Stimulated activated CD4-positive, alpha-beta T cell treated with anti-CD3 and anti-CD28 coated beads, Interleukin-15, amount 100 ng/mL, for 1 hour (primary cell): Measurements from ENCODE around the gene DPP6.

Source experiments
- DNase-seq, 2 donors: peaks; one replicate each; pipeline ENCODE4 v3.0.0-alpha.2; 2020; ENCODE audit warnings: low read depth in 1 of 2, low spot score in 1 of 2

DPP6 gene

GRCh38 chr7:154898973-154899855 is 847.0 kb downstream of the DPP6 start:
- DNase-seq: no peak

DNA sequence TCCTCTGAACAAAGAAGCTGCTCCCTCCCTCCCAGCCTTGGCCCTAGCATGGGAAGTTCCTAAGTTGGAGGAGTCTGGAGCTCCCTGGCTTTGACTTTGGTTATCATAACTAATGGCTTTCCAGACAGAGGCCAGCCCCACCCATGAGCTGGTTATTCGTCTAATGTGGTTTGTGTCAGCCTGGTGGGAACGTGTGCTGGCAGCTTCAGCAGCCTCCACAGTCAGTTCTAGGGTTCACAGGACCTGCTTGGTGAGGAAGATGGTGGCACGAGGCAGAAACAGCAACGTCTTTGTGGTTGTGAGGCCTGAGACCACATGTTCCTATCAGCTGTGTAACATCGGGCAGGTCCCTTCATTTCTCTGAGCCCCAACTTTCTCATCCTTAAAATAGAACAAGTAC is 847.7 kb downstream of the DPP6 start:
- no peak for DNase-seq

DNA sequence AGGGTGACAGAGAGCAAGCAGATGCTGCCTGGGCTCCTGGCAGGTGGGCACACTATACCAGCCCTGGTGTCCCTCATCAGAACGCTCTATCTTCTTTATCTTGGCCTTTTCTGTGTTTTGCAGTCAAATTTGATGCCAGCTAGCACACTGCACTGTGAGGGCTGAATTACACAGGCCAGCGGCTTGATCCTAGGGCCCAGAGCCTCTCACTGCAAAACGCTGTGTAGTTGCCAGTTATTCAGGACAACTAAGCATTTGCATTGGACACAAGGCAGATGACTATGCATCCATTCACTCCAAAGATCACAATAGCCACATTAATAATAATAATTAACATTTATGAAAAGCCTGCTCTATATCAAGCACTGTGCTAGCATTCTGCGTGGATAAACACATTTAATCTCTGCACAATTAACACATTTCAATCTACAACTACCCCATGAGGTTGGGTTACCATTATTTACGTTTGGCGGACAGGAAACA is 850.4 kb downstream of the DPP6 start:
- DNase-seq: no peak

DNA sequence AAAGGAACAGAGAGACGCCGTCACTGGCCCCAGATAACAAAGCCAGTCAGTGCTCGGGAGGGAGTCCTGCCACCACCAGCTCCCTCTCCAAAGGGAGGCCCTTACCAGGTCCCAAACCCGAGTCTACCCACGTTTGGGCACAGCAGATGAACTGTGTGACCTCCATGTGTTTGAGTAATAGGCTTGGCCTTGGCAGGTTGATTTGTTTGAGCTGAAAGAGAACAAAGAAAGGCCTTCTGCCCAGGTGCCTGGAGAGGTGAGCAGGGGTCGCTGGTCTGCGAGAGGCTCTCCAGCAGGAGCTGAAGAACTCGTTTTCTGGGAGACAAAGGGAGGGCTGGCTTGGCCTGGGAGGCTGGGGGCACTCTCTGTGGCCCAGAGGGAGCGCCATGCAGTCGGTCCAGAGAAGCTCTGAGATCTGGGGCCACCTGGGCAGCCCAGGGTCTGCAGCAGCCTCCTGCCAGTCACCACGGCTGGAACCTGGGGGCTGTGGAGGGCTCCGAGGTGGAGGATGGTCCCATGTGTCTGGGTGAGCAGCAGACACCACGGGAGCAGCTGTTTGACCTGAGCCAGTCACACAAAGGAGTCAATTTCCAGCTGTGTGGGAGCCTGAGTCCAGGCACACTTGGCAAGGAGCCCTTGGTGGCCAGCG is 851.0 kb downstream of the DPP6 start:
- no peak for DNase-seq

- DNase-seq: no peak
Measured at GRCh38 chr7:154905146-154905545, 852.9 kb downstream of the DPP6 start.

DNA sequence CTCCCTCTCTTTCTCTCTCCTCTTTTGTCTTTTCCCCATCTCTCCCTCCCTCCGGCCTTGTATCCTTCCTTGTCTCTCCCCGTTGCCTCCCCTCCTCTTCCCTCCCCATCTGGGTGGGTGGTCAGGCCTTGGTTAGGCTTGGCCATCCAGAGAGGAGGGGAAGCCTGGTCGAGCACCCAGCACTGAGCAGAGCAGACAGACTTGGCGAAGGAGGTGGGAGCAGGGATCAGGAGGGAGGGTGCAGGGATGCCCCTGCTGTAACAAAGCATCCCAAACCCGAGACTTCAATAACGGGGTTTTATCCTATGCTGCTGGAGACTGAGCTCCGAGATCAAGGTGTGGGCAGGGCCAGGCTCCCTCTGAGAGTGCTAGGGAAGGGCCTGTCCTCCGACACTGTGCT is 853.4 kb downstream of the DPP6 start:
- no peak for DNase-seq

- DNase-seq: no peak
Measured at GRCh38 chr7:154906201-154906600, 854.0 kb downstream of the DPP6 start.

DNA sequence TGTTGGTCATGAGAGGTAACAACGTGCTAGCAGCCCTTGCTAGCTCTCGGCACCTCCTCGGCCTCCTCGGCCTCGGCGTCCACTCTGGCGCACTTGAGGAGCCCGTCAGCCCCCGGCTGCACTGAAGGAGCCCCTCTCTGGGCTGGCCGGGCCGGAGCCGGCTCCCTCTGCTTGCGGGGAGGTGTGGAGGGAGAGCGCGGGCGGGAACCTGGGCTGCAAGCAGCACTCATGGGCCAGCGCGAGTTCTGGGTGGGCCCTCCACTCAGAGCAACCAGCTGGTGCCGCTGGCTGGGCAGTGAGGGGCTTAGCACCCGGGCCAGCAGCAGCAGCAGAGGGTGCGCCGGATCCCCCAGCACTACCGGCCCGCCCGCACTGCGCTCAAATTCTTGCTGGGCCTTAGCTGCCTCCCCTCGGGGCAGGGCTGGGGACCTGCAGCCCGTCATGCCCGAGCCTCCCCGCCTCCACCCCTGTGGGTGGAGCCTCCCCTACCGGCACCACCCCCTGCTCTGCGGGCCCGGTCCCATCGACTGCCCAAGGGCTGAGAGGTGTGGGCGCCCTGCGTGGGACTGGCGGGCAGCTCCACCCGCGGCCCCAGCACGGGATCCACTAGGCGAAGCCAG is 854.6 kb downstream of the DPP6 start:
- no peak for DNase-seq

- no peak for DNase-seq
Measured at GRCh38 chr7:154907651-154908620, 855.7 kb downstream of the DPP6 start.

GRCh38 chr7:154909241-154910105 is 857.3 kb downstream of the DPP6 start:
- no peak for DNase-seq

DNA sequence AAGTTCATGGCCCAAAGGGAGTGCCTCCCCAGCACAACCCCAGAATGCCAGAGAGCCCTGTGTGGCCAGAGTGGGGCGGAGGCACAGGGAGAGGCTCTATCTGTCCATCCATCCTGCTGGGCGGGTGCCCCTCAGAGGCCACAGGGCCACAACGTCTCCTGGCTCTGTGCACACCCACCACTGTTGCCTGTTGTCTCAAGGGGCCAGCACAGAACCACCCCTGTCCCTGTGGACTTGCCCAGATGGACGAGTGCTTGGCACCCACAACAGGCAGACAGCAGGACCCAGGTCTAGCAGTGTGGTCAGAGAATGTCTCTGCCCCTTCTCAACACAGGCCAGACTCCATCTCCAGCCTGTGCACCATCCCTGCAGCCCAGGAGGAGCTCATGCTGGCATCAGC is 857.9 kb downstream of the DPP6 start:
- DNase-seq: no peak

DNA sequence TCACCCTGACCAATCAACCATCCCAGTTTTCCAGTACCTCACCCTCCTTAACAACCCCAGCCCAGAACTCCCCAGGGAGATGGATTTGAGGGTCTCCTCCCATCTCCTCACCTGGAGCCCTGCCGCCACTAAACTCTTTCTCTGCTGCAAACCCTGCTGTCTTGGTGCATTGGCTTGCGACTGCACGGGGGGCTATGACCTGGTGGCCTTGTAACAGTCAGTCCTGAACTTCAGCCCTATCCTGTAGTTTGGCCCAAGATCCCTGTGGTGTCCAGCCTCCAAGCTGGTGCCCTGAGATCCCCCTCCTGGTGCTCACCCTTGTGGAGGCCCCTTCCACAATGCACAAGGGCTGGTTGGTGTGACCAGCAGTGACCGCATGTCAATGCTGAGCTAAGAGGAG is 858.8 kb downstream of the DPP6 start:
- DNase-seq: no peak

DNA sequence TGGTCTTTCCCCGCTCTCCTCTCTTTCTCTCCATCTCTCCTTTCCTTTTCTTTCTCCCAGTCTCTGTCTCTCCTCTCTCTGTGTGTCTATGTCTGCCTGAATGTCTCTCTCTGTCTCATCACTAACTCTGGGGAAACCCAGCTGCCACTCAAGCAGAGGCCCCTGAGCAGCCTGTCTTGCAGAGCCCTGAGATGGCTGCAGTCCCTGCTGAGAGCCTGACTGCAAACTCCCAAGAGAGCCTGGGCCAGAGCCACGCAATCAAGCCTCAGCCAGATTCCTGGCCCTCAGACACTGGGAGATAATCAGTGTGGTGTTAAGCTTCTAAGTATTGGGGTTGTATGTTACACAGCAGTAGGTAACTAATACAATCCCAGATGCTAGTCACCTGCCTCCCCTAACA is 859.2 kb downstream of the DPP6 start:
- DNase-seq: no peak

DNA sequence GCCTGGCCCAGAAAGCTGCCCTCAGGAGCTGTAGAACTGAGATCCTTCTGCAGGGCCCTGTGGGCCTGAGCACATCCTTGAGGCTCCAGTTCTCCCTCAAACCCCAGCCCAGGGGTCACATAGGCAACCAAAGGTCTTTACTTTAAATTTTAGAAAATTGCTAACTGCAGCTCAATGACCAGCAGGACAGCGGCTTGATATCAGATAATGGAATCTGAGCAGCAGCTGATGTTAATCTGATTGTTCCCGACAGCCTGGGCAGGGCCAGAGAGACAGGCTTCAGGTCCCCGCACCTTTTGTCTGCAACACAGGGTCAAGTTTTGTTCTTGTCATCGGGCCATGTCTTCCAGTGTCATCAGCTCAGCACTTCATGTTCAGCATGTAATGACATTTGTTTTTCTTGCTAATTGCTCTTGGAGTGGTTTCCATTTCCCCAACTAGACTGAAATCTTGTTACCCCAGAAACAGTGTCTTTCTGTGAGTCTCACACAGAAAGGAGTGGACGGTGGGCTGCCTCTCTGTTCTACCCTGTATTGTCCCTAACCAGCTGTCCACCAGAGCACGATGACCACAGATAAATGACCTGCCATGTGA is 859.8 kb downstream of the DPP6 start:
- DNase-seq: no peak

GRCh38 chr7:154912871-154913637 is 860.9 kb downstream of the DPP6 start:
- no peak for DNase-seq

DNA sequence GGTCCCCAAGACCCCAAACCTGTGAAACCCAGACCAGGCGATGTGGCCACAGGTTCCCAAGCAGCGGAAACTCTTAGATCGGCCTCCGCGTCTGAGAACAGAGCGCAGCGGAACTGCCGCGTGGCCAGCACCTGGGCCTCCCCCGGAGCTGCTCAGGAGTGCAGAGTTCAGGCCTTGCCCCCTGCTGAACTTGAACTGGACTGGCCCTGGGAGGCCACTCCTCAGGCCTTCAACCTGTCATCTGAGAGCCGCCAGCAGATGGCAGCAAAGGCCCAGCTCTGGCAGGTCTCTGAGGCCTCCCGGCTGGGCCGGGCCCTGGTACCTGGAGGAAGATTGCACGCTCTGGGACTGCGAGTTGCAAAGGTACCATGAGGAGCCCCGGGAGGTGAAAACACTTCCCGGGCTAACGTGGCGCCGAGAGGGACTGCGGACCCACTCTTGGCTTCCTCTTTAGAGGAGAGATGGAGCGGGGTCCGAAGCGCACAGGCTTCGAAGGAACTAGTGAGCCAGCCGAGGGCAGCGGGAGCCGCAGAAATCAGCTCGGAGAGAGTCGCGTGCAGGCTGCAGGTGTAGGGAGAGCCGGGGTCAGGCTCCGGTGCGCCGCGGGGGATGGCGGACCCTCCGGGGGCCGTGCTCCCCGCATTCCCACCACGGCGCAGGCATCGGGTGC is 861.6 kb downstream of the DPP6 start:
- peak; percentile 76 to 88 for DNase-seq

GRCh38 chr7:154914308-154914995 is 862.3 kb downstream of the DPP6 start:
- no peak for DNase-seq

DNA sequence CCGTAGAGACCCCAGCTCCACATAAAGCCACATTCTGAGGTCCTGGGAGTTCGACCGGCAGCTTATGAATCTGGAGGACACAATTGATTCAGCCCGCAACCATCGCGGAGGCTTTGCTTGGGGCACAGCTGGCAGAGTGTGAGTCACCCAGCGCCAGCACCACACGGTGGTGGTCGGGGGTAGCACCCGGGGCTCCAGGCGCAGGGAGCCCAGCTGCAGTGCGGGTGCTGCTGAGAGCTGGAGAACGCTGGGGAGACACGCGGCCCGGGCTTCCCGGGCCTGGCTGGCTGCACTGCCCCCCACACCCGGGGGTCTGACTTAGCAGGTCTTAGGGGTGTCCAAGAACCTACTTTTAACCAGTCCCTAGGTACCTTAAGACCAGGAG is 862.8 kb downstream of the DPP6 start:
- no peak for DNase-seq
